NCI-H1436 (cell line): ENCODE results near the gene MOXD1.
"Not testable (repeated sequence)": the region's sequence is repeated elsewhere in the genome, so short reads cannot be mapped to it uniquely, and the experiment has no call there.

Experiments used
- DNase-seq: peaks from one replicate; lab custom pipeline; 2025; lab: John Stamatoyannopoulos, UW

MOXD1 gene

GRCh38 chr6:132354517-132355167 lies 46.6 kb downstream of the MOXD1 start:
- no peak for DNase-seq

- DNase-seq: not testable (repeated sequence)
Measured at GRCh38 chr6:132351986-132352385, 49.3 kb downstream of the MOXD1 start.

- no peak for DNase-seq
Measured at GRCh38 chr6:132348231-132348630, 53.0 kb downstream of the MOXD1 start.

- no peak for DNase-seq
Measured at GRCh38 chr6:132344811-132345210, 56.5 kb downstream of the MOXD1 start.

- no peak for DNase-seq
Measured at GRCh38 chr6:132341646-132342045, 59.6 kb downstream of the MOXD1 start.

- DNase-seq: no peak
Measured at GRCh38 chr6:132334521-132334885, 66.8 kb downstream of the MOXD1 start.

- DNase-seq: no peak
Measured at GRCh38 chr6:132333639-132334520, 67.4 kb downstream of the MOXD1 start.

GRCh38 chr6:132330759-132331158 lies 70.5 kb downstream of the MOXD1 start:
- DNase-seq: no peak

GRCh38 chr6:132322398-132322797 lies 78.9 kb downstream of the MOXD1 start:
- DNase-seq: no peak

GRCh38 chr6:132320007-132320406 lies 81.3 kb downstream of the MOXD1 start:
- DNase-seq: no peak

GRCh38 chr6:132316970-132317369 lies 84.3 kb downstream of the MOXD1 start:
- DNase-seq: no peak

- no peak for DNase-seq
Measured at GRCh38 chr6:132314432-132314831, 86.8 kb downstream of the MOXD1 start.

GRCh38 chr6:132310921-132311320 lies 90.4 kb downstream of the MOXD1 start:
- no peak for DNase-seq

- not testable (repeated sequence) for DNase-seq
Measured at GRCh38 chr6:132310151-132310550, 91.1 kb downstream of the MOXD1 start.

GRCh38 chr6:132304891-132305305 lies 96.4 kb downstream of the MOXD1 start:
- no peak for DNase-seq

GRCh38 chr6:132300323-132300949 lies 100.8 kb downstream of the MOXD1 start:
- DNase-seq: peak; percentile 13

GRCh38 chr6:132298344-132298949 lies 102.8 kb downstream of the MOXD1 start:
- DNase-seq: no peak

- no peak for DNase-seq
Measured at GRCh38 chr6:132289756-132290155, 111.5 kb downstream of the MOXD1 start.

- DNase-seq: no peak
Measured at GRCh38 chr6:132287101-132287500, 114.2 kb downstream of the MOXD1 start.

- no peak for DNase-seq
Measured at GRCh38 chr6:132286298-132287019, 114.8 kb downstream of the MOXD1 start.

GRCh38 chr6:132285004-132285780 lies 116.1 kb downstream of the MOXD1 start:
- DNase-seq: no peak
